Caco-2 (cell line): ENCODE results near the gene KDM1A. TPM values are rescaled to one million over a fixed set of nuclear protein-coding genes. Genes with fewer than 3 reads are reported as not detected.

Experiments
- BruUV-seq: library from RNA; stranded (reverse); fragments of 400-500 nt; replicated peaks from 2 replicates; lab custom pipeline; 2021; lab: Mats Ljungman, UMichigan
- CTCF ChIA-PET: fragments of 300-600 bp; sonication (Branson Sonifier 250); formaldehyde crosslinking; loops from one replicate; lab custom pipeline; 2022; ENCODE audit warnings: antibody characterized with exemption; lab: Charles Lee
- POLR2A ChIA-PET: fragments of 300-600 bp; sonication (Branson Sonifier 250); formaldehyde crosslinking; loops from one replicate; lab custom pipeline; 2022; ENCODE audit warnings: antibody characterized with exemption; lab: Charles Lee
- DNase-seq, 2 experiments: peaks; one replicate each; pipeline versions ENCODE4 v3.0.0 to v3.0.0-alpha.2; 2020 to 2022
- H3K27me3 ChIP-seq: replicated peaks from 2 replicates; pipeline ENCODE4 v1.6.0; 2011; ENCODE audit warnings: low read length; ENCODE audit not compliant: control insufficient read depth, insufficient read depth
- H3K36me3 ChIP-seq: 2 replicates; pipeline ENCODE4 v1.5.1; 2011; ENCODE audit warnings: low read length; ENCODE audit not compliant: control insufficient read depth, insufficient read depth
- H3K4me1 ChIP-seq: fragments of 250-450 bp; sonication (Bioruptor Pico); 2 replicates; pipeline ENCODE4 v1.5.1; 2020; ENCODE audit warnings: mild to moderate bottlenecking
- H3K4me3 ChIP-seq: 2 replicates; pipeline ENCODE4 v1.5.1; 2011; ENCODE audit warnings: low read depth, mild to moderate bottlenecking, control low read depth, low read length
- H3K9me3 ChIP-seq: fragments of 250-450 bp; sonication (Bioruptor Pico); 2 replicates; pipeline ENCODE4 v1.5.1; 2020; ENCODE audit warnings: mild to moderate bottlenecking, moderate library complexity
- H3K27ac Mint-ChIP-seq: one replicate; pipeline ENCODE4 v1.8.0; 2022; ENCODE audit warnings: mixed read lengths; ENCODE audit not compliant: unreplicated experiment
- H3K27me3 Mint-ChIP-seq: one replicate; pipeline ENCODE4 v1.8.0; 2022; ENCODE audit warnings: mixed read lengths; ENCODE audit not compliant: insufficient read depth, unreplicated experiment
- H3K36me3 Mint-ChIP-seq: one replicate; pipeline ENCODE4 v1.8.0; 2022; ENCODE audit warnings: mild to moderate bottlenecking, mixed read lengths; ENCODE audit not compliant: insufficient read depth, unreplicated experiment
- H3K4me1 Mint-ChIP-seq: one replicate; pipeline ENCODE4 v1.8.0; 2022; ENCODE audit warnings: low read depth, mixed read lengths; ENCODE audit not compliant: unreplicated experiment
- H3K4me3 Mint-ChIP-seq: one replicate; pipeline ENCODE4 v1.8.0; 2022; ENCODE audit warnings: mild to moderate bottlenecking, moderate library complexity, mixed read lengths; ENCODE audit not compliant: unreplicated experiment
- H3K9me3 Mint-ChIP-seq: one replicate; pipeline ENCODE4 v1.8.0; 2022; ENCODE audit warnings: mixed read lengths; ENCODE audit not compliant: unreplicated experiment
- CTCF ChIP-seq, 2 experiments: fragments of 200-600 bp in 1 of 2; IDR thresholded peaks; 1 replicate in 1 of 2; 2 replicates in 1 of 2; pipeline versions ENCODE4 v1.5.1 to v1.8.0; 2011 to 2022; ENCODE audit warnings: antibody characterized with exemption in 1 of 2, control low read depth in 1 of 2, inconsistent platforms in 1 of 2, low read depth in 1 of 2, low read length in 1 of 2, mild to moderate bottlenecking in 1 of 2, moderate library complexity in 1 of 2; ENCODE audit not compliant: insufficient read depth in 1 of 2, severe bottlenecking in 1 of 2, unreplicated experiment in 1 of 2
- intact Hi-C: fragments of 100-400 bp; cut with micrococcal nuclease; formaldehyde crosslinking; loops from one replicate; pipeline ENCODE4 v1.10.0; 2022; ENCODE audit not compliant: unreplicated experiment
- total RNA-seq: library from RNA; stranded (reverse); gene quantifications from 2 replicates; pipeline ENCODE4 v1.2.3, GENCODE V29; 2022

Gene KDM1A
- total RNA-seq, 1 experiment from 2014 or later = 83.0 TPM

GRCh38 chr1:23027352-23027907, 8.2 kb downstream of the KDM1A start:
- H3K9me3 ChIP-seq = peaks cover 8% of the 10 kb centered on the region
- POLR2A ChIA-PET = no interaction called here
- Mint-ChIP-seq H3K27me3 (no peaks in the 10 kb centered on the region), H3K9me3 (peaks cover 9% of the 10 kb centered on the region), H3K4me3 (no peak overlapping the region), H3K27ac (no peak overlapping the region), H3K4me1 (no peaks in the 10 kb centered on the region), H3K36me3 (peaks cover 12% of the 10 kb centered on the region)
- TF ChIP-seq CTCF (IDR thresholded peaks at IDR 0.05; ENCODE audit: insufficient read depth in 1 of 2, low read depth in 1 of 2, low read length in 1 of 2, severe bottlenecking in 1 of 2, unreplicated experiment in 1 of 2) = no peak
- no peaks in the 10 kb centered on the region for H3K27me3 ChIP-seq
- DNase-seq = no peak
- no TSS peak for BruUV-seq
- intact Hi-C loops = no loop called here
- H3K4me3 ChIP-seq = no peak overlapping the region
- peaks cover 7% of the 10 kb centered on the region for H3K4me1 ChIP-seq
- CTCF ChIA-PET = no interaction called here
- no peaks in the 10 kb centered on the region for H3K36me3 ChIP-seq

- Mint-ChIP-seq H3K36me3 (peaks cover 7% of the 10 kb centered on the region), H3K4me3 (no peak overlapping the region), H3K27ac (no peak overlapping the region), H3K27me3 (no peaks in the 10 kb centered on the region), H3K4me1 (no peaks in the 10 kb centered on the region), H3K9me3 (no peaks in the 10 kb centered on the region)
- TF ChIP-seq CTCF (IDR thresholded peaks at IDR 0.05; ENCODE audit: insufficient read depth in 1 of 2, low read depth in 1 of 2, low read length in 1 of 2, severe bottlenecking in 1 of 2, unreplicated experiment in 1 of 2) = no peak
- Histone ChIP-seq H3K9me3 (no peaks in the 10 kb centered on the region; the same call in 1 of the 2 replicates), H3K27me3 (no peaks in the 10 kb centered on the region), H3K4me3 (no peak overlapping the region), H3K4me1 (peaks cover 7% of the 10 kb centered on the region), H3K36me3 (no peaks in the 10 kb centered on the region)
- no peak for DNase-seq
- ChIA-PET POLR2A (no interaction called here), CTCF (no interaction called here)
- intact Hi-C loops = no loop called here
- BruUV-seq = no TSS peak
Observed at GRCh38 chr1:23029337-23029736, 10.1 kb downstream of the KDM1A start.

- H3K9me3 ChIP-seq = no peaks in the 10 kb centered on the region
- H3K4me1 ChIP-seq = no peaks in the 10 kb centered on the region
- H3K27me3 ChIP-seq = no peaks in the 10 kb centered on the region
- peaks cover 8% of the 10 kb centered on the region for H3K4me1 Mint-ChIP-seq
- POLR2A ChIA-PET = no interaction called here
- no peak overlapping the region for H3K27ac Mint-ChIP-seq
- no peak overlapping the region for H3K4me3 Mint-ChIP-seq
- BruUV-seq = no TSS peak
- CTCF ChIA-PET = no interaction called here
- intact Hi-C loops = no loop called here
- no peak for TF ChIP-seq CTCF (IDR thresholded peaks at IDR 0.05; ENCODE audit: insufficient read depth in 1 of 2, low read depth in 1 of 2, low read length in 1 of 2, severe bottlenecking in 1 of 2, unreplicated experiment in 1 of 2)
- H3K9me3 Mint-ChIP-seq = no peaks in the 10 kb centered on the region
- H3K27me3 Mint-ChIP-seq = no peaks in the 10 kb centered on the region
- no peaks in the 10 kb centered on the region; the same call in 1 of the 2 replicates for H3K36me3 ChIP-seq
- no peak overlapping the region for H3K4me3 ChIP-seq
- peaks cover 16% of the 10 kb centered on the region for H3K36me3 Mint-ChIP-seq
- DNase-seq = no peak
Observed at GRCh38 chr1:23035823-23036452, 16.7 kb downstream of the KDM1A start.
